ENCODE data around the gene UBE2R2.
"Not testable (repeated sequence)": the region's sequence is repeated elsewhere in the genome, so short reads cannot be mapped to it uniquely, and the experiment has no call there.

UBE2R2 gene

GRCh38 chr9:33799928-33800704 lies 16.8 kb upstream of the UBE2R2 start:
- no peak for DNase-seq

GRCh38 chr9:33800886-33801285 lies 16.1 kb upstream of the UBE2R2 start:
- DNase-seq: no peak

- DNase-seq: not testable (repeated sequence)
These were observed 14.9 kb upstream of the UBE2R2 start for GRCh38 chr9:33801943-33802500.

GRCh38 chr9:33804196-33804595 lies 12.8 kb upstream of the UBE2R2 start:
- not testable (repeated sequence) for DNase-seq

- DNase-seq: not testable (repeated sequence)
These were observed 9.8 kb upstream of the UBE2R2 start for GRCh38 chr9:33807156-33807555.

GRCh38 chr9:33808979-33809322 lies 8.0 kb upstream of the UBE2R2 start:
- not testable (repeated sequence) for DNase-seq

- no peak for DNase-seq
These were observed 7.5 kb upstream of the UBE2R2 start for GRCh38 chr9:33809506-33809905.

GRCh38 chr9:33813712-33814641 lies 3.0 kb upstream of the UBE2R2 start:
- DNase-seq: no peak

GRCh38 chr9:33815781-33816180 lies 1.2 kb upstream of the UBE2R2 start:
- no peak for DNase-seq

- peak; percentile 75 for DNase-seq
These were observed 587 bp downstream of the UBE2R2 start for GRCh38 chr9:33817327-33818166.

GRCh38 chr9:33818167-33818846 lies 1.3 kb downstream of the UBE2R2 start:
- DNase-seq: no peak

- no peak for DNase-seq
These were observed 2.0 kb downstream of the UBE2R2 start for GRCh38 chr9:33818847-33819500.

- no peak for DNase-seq
These were observed 3.3 kb downstream of the UBE2R2 start for GRCh38 chr9:33820231-33820745.

GRCh38 chr9:33823801-33824200 lies 6.8 kb downstream of the UBE2R2 start:
- DNase-seq: no peak

GRCh38 chr9:33827285-33827684 lies 10.3 kb downstream of the UBE2R2 start:
- not testable (repeated sequence) for DNase-seq

GRCh38 chr9:33829641-33830230 lies 12.8 kb downstream of the UBE2R2 start:
- not testable (repeated sequence) for DNase-seq

- no peak for DNase-seq
These were observed 18.8 kb downstream of the UBE2R2 start for GRCh38 chr9:33835625-33836260.

GRCh38 chr9:33836261-33836660 lies 19.3 kb downstream of the UBE2R2 start:
- not testable (repeated sequence) for DNase-seq

- DNase-seq: no peak
These were observed 20.2 kb downstream of the UBE2R2 start for GRCh38 chr9:33837138-33837537.

- DNase-seq: no peak
These were observed 23.4 kb downstream of the UBE2R2 start for GRCh38 chr9:33840381-33840780.
